HepG2 (cell line): ENCODE data around the gene HES7. TPM values are rescaled to one million over a fixed set of nuclear protein-coding genes. Genes with fewer than 3 reads are reported as not detected.
A peak's percentile ranks its signal among the peaks of the same experiment; 100 is the strongest.

ENCODE experiments used
- ADNP ChIP-seq: sonication (generic); formaldehyde crosslinking; IDR thresholded peaks from 2 replicates; pipeline ENCODE4 v1.4.0; 2020; ENCODE audit warnings: missing genetic modification reagents
- BCL6 ChIP-seq: IDR thresholded peaks from 2 replicates; pipeline ENCODE4 v1.6.1; 2016; ENCODE audit warnings: missing genetic modification reagents, missing compliant biosample characterization
- FOSL1 ChIP-seq: sonication (generic); formaldehyde crosslinking; IDR thresholded peaks from 2 replicates; pipeline ENCODE4 v1.9.0; 2021; ENCODE audit warnings: missing genetic modification reagents, borderline replicate concordance
- FOXJ3 ChIP-seq: sonication (generic); formaldehyde crosslinking; IDR thresholded peaks from 2 replicates; pipeline ENCODE4 v1.4.0; 2020; ENCODE audit warnings: missing genetic modification reagents, mild to moderate bottlenecking, borderline replicate concordance
- GATAD2A ChIP-seq: IDR thresholded peaks from 2 replicates; pipeline ENCODE4 v1.6.1; 2016
- GRHL1 ChIP-seq: sonication (generic); formaldehyde crosslinking; conservative IDR thresholded peaks from 2 replicates; pipeline ENCODE4 v1.8.0; 2022; ENCODE audit warnings: missing genetic modification reagents
- ISL2 ChIP-seq: sonication (generic); formaldehyde crosslinking; IDR thresholded peaks from 2 replicates; pipeline ENCODE4 v1.5.0; 2020; ENCODE audit warnings: missing genetic modification reagents
- MED13 ChIP-seq: sonication (generic); formaldehyde crosslinking; IDR thresholded peaks from 2 replicates; pipeline ENCODE4 v1.5.0; 2020; ENCODE audit warnings: missing genetic modification reagents
- MEF2D ChIP-seq: sonication (generic); formaldehyde crosslinking; IDR thresholded peaks from 2 replicates; pipeline ENCODE4 v1.5.1; 2020; ENCODE audit warnings: mild to moderate bottlenecking, missing genetic modification reagents
- MEIS2 ChIP-seq: sonication (generic); formaldehyde crosslinking; IDR thresholded peaks from 2 replicates; pipeline ENCODE4 v1.9.0; 2021; ENCODE audit warnings: mild to moderate bottlenecking, missing genetic modification reagents
- RXRA ChIP-seq: sonication (generic); formaldehyde crosslinking; IDR thresholded peaks from 2 replicates; pipeline ENCODE4 v1.5.1; 2020; ENCODE audit warnings: missing genetic modification reagents
- SOX13 ChIP-seq, 3 experiments: fragments of 450-650 bp in 1 of 3; sonication (generic) in 1 of 3; formaldehyde crosslinking in 1 of 3; IDR thresholded peaks in 2 of 3; conservative IDR thresholded peaks in 1 of 3; 2 replicates each; pipeline versions ENCODE4 v1.5.0 to v1.6.1; 2016 to 2020; ENCODE audit warnings: antibody characterized with exemption in 1 of 3, mild to moderate bottlenecking in 1 of 3, missing compliant biosample characterization in 1 of 3, missing genetic modification reagents in 1 of 3, moderate library complexity in 1 of 3
- SOX6 ChIP-seq, 2 experiments: fragments of 450-650 bp in 1 of 2; sonication (generic) in 1 of 2; formaldehyde crosslinking in 1 of 2; IDR thresholded peaks; 2 replicates each; pipeline versions ENCODE4 v1.4.0 to v1.6.1; 2017 to 2020; ENCODE audit warnings: antibody characterized with exemption in 1 of 2, mild to moderate bottlenecking in 1 of 2, missing genetic modification reagents in 1 of 2
- SP2 ChIP-seq: sonication (generic); formaldehyde crosslinking; IDR thresholded peaks from 2 replicates; pipeline ENCODE4 v1.5.1; 2020; ENCODE audit warnings: mild to moderate bottlenecking, missing genetic modification reagents
- TBP ChIP-seq: sonication (generic); formaldehyde crosslinking; IDR thresholded peaks from 2 replicates; pipeline ENCODE4 v1.5.0; 2020; ENCODE audit warnings: missing genetic modification reagents
- TSC22D2 ChIP-seq: sonication (generic); formaldehyde crosslinking; IDR thresholded peaks from 2 replicates; pipeline ENCODE4 v1.5.1; 2020; ENCODE audit warnings: missing genetic modification reagents, mild to moderate bottlenecking, borderline replicate concordance
- ZBTB20 ChIP-seq: sonication (generic); formaldehyde crosslinking; IDR thresholded peaks from 2 replicates; pipeline ENCODE4 v1.8.1; 2023; ENCODE audit warnings: missing genetic modification reagents, low read depth, mild to moderate bottlenecking, borderline replicate concordance
- ZNF543 ChIP-seq: sonication (generic); formaldehyde crosslinking; IDR thresholded peaks from 2 replicates; pipeline ENCODE4 v1.4.0; 2020; ENCODE audit warnings: mild to moderate bottlenecking, missing genetic modification reagents
- ZNF580 ChIP-seq: IDR thresholded peaks from 2 replicates; pipeline ENCODE4 v1.6.1; 2016; ENCODE audit warnings: low read depth, borderline replicate concordance
- ZNF609 ChIP-seq: sonication (generic); formaldehyde crosslinking; IDR thresholded peaks from 2 replicates; pipeline ENCODE4 v1.4.0; 2020; ENCODE audit warnings: mild to moderate bottlenecking, missing genetic modification reagents, borderline replicate concordance
- ZNF614 ChIP-seq: IDR thresholded peaks from 2 replicates; pipeline ENCODE4 v1.6.1; 2018; ENCODE audit warnings: missing biosample characterization, missing genetic modification reagents, inconsistent platforms, borderline replicate concordance
- ZNF703 ChIP-seq: sonication (generic); formaldehyde crosslinking; IDR thresholded peaks from 2 replicates; pipeline ENCODE4 v1.5.1; 2020; ENCODE audit warnings: missing genetic modification reagents, mild to moderate bottlenecking, moderate library complexity, borderline replicate concordance
- ZSCAN30 ChIP-seq: sonication (generic); formaldehyde crosslinking; IDR thresholded peaks from 2 replicates; pipeline ENCODE4 v1.5.0; 2020; ENCODE audit warnings: mild to moderate bottlenecking, missing genetic modification reagents
- polyA plus RNA-seq, 8 experiments: library from polyadenylated mRNA; depleted of rRNA in 3 of 8; stranded (reverse) in 7 of 8; unstranded in 1 of 8; fragments of >200 nt; fragmentation: Illumina TruSeq in 4 of 8; extraction: Trizol in 4 of 8; gene quantifications; 2 replicates each; pipeline versions ENCODE4 v1.2.1 to v1.2.3, GENCODE V29; 2011 to 2016; ENCODE audit warnings: low read depth in 4 of 8, missing spikeins in 1 of 8, mixed read lengths in 1 of 8; ENCODE audit not compliant: insufficient read depth in 1 of 8
- total RNA-seq, 5 experiments: library from RNA; depleted of rRNA; stranded (reverse); fragments of >200 nt; fragmentation: Illumina TruSeq; extraction: Trizol; gene quantifications; 2 replicates each; pipeline ENCODE4 v1.2.3, GENCODE V29; 2016; ENCODE audit warnings: low read depth in 1 of 5

HES7 gene
- total and polyA plus RNA-seq, 2 of the 13 experiments (the other 11 are each of a cell fraction or from before 2014, with no cell fraction given), result not detected

GRCh38 chr17:8153525-8153956, 29.6 kb upstream of the HES7 start (continued):
- TF ChIP-seq TSC22D2, result no peak
- no peak for TF ChIP-seq ZSCAN30 (CRISPR knock-in tag)
- TF ChIP-seq RXRA, result no peak; the same call in 1 of the 2 replicates
- peak; percentile 20; the same call in 1 of the 2 replicates for TF ChIP-seq MEF2D
- TF ChIP-seq ZNF703 (CRISPR knock-in tag), result no peak
- no peak for TF ChIP-seq ISL2 (CRISPR knock-in tag)
- TF ChIP-seq FOSL1 (CRISPR knock-in tag), result no peak
- TF ChIP-seq SP2 (CRISPR knock-in tag), result no peak
- peak; percentile 24; the same call in 1 of the 2 replicates for TF ChIP-seq ZNF580 (CRISPR knock-in tag)
- no peak for TF ChIP-seq TBP (CRISPR knock-in tag)
- no peak for TF ChIP-seq ZBTB20 (CRISPR knock-in tag)
- no peak for TF ChIP-seq GRHL1
- no peak for TF ChIP-seq SOX6 (IDR thresholded peaks at IDR 0.05)
- TF ChIP-seq SOX6 (CRISPR knock-in tag; IDR thresholded peaks at IDR 0.05), result peak; percentile 100
- no peak for TF ChIP-seq ZNF614
- peak; percentile 83; the same call in 1 of the 2 replicates for TF ChIP-seq ADNP (CRISPR knock-in tag)
- no peak for TF ChIP-seq MED13 (CRISPR knock-in tag)
- TF ChIP-seq GATAD2A (CRISPR knock-in tag), result peak; percentile 55
- TF ChIP-seq ZNF543 (CRISPR knock-in tag), result 0 out of 2 replicates have a peak, but pooled peaks have one; percentile 45
- TF ChIP-seq BCL6, result peak; percentile 45; the same call in 1 of the 2 replicates
- no peak for TF ChIP-seq ZNF609 (CRISPR knock-in tag)
- TF ChIP-seq FOXJ3 (CRISPR knock-in tag), result peak; percentile 25; the same call in 1 of the 2 replicates
- no peak for TF ChIP-seq MEIS2
- peak; percentile 95 for TF ChIP-seq SOX13 (IDR thresholded peaks at IDR 0.05)
- TF ChIP-seq SOX13 (CRISPR knock-in tag; conservative IDR thresholded peaks at IDR 0.05 in 1 of 2, IDR thresholded peaks at IDR 0.05 in 1 of 2), result peak in 1 of 2 experiments; percentile 98; a peak in 2 of 4 replicates
